GM21576 (cell line): Measurements from ENCODE around the gene PCID2.
"Not testable (repeated sequence)": the region's sequence is repeated elsewhere in the genome, so short reads cannot be mapped to it uniquely, and the experiment has no call there.

Experiments
- ATAC-seq: cut with Tn5 transposase; IDR thresholded peaks from one replicate; pipeline ENCODE4 v1.9.1; 2021; ENCODE audit warnings: mild to moderate bottlenecking, moderate library complexity; ENCODE audit not compliant: unreplicated experiment

Gene PCID2

DNA sequence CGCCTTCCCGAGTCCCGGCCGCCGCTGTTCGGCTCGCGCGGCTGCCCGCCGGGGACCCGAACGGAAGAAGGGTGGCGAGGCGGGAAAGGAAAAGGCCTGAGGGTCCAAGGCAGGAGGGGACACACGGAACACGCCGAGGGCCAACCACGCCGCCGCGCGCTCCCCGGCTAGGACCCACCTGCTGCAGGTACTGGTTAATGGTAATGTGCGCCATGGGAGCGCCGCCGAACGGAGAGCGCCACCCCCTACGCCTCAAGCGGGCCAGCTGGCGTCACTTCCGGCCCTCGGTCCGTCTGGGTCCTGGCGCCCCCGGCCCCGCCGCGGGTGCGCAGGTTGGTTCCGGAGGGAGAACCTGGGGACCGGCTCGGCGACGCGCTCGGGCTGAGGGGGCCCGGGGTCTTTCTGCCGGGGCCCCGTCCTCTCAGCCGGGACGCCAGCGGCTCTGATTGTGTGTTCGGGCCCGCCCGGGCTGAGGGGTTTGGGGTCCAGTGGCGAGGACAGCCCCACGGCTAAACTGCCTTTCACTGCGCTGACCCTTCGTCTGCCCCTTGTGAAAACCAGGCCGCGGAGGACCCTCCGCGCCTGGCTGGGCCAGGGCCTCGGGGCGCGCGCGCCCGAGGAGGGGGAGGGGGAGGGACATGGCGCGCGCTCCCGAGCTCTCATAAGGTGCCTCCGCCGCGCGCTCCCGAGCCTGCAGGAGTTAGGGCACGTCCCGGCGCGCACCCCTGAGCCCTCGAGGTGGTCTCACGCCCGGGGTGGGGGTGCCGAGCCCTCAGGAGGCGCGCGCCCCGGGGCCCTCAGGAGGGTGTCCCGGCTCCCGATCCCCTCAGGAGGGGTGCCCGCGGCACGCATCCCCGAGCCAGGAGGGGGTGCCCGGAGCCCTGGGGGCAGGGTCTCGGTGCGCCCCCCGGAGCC, at the start of gene PCID2:
Gene PCID2 (minus strand): TSS at position 249 of the 915 bp plus-strand sequence. CDS start 35 bp downstream, at position 214.
- ATAC-seq = peak; percentile 78

- not testable (repeated sequence) for ATAC-seq
Measured at GRCh38 chr13:113257908-113258307, 49.4 kb upstream of the PCID2 start.

DNA sequence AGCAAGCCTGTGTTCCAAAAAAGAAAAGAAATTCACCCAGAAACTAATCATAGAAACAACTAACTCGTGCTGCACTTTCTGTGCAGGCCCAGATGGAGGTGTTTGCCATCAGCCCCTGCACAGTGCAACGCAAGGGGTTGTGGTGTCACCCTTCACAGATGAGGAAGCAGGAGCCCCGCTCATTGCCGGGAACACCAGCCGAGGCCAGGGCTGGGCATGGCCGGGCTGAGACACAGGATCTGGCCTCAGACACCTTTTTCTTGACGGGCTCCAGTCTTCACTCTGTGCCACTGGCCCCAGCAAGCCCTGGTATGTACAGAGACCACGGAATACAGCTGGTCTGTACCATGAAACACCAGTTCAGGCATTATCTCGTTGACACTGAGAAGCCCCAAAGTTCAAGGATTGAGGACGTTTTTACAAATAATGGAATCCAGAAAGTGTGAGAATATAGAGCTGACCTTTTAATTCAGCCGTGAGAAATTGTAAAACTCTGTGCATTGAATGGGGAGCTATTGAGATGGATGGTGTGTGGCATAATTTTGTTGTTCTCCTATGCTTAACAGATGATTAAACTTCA, 44.1 kb upstream of the PCID2 start:
- ATAC-seq = no peak

DNA sequence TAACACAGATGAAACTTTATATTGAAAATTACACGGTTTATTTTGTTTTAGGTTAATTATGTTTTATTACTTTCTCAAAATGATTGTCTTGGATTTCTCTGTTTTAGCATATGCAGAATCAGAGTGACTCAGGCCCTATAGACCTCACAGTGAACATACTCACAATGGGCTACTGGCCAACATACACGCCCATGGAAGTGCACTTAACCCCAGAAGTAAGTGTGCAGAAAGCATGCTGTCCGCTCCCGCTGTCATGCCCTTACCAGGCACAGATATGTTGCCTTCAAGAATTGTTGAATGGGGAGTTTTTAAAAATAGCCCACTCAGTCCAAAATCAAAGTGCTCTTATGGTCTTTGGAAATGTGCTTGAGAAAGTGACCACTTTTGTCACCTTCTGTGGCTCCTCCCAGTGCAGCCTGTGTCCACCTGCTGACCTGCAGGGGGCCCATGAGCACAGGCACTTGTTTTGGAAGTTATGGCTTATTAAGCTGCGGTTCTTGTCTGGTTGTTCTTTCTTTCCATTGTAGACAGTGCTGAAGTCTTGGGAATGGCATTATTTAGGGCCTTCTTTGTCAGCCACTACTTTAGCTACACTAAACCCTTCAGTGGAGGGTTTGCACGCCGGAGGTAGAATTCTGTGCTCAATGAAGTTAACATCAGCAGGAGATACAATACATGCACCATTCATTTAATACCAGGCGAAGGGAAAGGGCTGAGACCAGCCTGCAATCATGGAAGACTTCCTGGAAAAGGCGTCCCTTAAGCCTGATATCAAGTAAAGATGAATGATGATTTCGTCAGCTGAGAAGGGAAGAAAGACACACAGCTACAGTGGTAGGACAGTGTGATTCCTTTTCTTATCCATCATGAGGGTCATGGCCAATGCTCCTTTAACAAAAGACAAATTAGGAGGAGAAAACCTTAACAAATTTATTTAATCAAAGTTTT, 37.7 kb upstream of the PCID2 start:
- ATAC-seq = no peak

DNA sequence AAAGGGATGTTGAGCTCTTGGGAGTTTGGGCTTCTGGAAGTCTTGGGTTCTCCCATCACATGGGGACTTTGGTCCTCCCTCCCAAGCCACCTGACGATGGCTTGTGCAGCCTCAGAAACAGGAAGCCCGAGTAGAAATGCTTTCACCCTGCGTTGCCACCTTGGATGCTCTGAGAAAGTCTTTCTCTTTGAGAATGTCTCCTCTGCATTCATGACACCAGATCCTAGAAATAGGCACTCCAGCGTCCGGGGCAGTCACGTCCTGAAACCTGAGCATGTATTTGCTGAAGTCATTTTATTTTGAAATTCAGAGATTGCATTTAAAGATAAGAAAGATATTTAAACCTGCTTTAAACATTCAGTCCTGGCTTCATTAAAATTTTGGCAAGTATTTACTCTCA, 35.4 kb upstream of the PCID2 start:
- ATAC-seq = no peak

- not testable (repeated sequence) for ATAC-seq
Measured at GRCh38 chr13:113241623-113242022, 33.2 kb upstream of the PCID2 start.

DNA sequence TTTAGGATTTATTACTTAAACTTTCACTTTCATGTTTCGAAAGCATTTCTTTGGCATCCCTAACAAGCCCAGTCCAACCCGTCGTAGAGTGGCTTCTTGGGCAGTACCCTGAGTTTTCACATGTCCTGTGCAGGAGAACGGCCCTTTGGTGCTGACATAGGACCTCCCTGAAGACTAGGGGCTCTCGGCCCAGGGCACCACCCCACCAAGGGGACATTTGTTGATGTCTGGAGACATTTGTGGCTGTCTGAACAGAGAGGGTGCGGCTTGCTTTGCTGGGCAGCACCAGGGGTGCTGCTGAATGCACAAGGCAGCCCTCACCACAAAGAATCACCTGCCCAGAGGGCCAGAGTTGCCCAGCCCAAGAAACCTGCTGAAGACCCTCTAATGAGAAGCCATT, 31.5 kb upstream of the PCID2 start:
- ATAC-seq = no peak

DNA sequence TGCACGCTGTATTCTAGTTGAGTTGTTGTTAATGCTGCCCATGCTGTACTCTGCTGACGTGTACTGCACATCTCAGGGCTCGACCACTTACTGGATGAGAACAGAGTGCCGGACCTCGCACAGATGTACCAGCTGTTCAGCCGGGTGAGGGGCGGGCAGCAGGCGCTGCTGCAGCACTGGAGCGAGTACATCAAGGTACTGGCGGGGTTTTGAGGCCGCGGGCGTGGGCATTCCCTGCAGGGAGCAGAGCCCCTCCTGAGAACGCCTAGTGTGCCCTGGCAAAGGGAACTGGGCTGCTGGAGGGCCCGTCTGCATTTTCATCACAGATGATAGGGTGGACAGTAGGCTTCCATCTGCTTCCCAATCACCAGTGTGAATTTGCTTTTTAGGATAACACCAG, 30.9 kb upstream of the PCID2 start:
- no peak for ATAC-seq

DNA sequence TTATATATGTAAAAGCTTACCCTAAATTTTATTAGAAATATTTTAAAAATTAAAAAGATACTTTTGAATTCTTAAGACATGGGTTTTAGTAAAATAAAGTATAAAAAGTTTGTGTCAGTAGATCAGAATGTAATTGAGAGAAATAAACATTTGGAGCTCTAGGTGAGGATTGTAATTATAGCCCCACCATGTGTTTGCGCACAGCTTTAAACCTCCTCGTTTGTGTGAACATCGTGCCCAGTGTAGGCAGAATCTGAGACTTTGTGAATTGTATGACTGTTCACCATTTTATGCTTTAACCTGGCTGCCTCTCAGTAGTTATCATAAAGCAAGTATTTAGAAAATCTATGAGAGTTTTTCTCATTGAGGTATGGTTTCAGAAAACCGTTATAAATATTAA, 30.1 kb upstream of the PCID2 start:
- no peak for ATAC-seq

DNA sequence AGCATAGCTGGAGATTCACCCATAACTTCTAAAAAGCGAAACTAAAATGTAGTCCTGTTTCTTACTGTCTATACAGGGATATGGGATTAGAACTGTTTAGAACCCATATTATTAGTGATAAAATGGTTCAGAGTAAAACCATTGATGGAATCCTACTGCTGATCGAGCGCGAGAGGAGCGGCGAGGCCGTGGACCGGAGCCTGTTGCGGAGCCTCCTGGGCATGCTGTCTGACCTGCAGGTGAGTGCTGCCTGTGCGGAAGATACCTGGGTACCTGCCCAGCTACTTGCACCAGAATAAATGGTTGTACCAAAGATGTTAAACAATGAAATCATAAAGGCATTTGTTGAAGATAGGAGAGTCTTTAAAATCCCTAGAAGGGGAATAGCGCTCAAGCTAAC, 24.6 kb upstream of the PCID2 start:
- no peak for ATAC-seq

DNA sequence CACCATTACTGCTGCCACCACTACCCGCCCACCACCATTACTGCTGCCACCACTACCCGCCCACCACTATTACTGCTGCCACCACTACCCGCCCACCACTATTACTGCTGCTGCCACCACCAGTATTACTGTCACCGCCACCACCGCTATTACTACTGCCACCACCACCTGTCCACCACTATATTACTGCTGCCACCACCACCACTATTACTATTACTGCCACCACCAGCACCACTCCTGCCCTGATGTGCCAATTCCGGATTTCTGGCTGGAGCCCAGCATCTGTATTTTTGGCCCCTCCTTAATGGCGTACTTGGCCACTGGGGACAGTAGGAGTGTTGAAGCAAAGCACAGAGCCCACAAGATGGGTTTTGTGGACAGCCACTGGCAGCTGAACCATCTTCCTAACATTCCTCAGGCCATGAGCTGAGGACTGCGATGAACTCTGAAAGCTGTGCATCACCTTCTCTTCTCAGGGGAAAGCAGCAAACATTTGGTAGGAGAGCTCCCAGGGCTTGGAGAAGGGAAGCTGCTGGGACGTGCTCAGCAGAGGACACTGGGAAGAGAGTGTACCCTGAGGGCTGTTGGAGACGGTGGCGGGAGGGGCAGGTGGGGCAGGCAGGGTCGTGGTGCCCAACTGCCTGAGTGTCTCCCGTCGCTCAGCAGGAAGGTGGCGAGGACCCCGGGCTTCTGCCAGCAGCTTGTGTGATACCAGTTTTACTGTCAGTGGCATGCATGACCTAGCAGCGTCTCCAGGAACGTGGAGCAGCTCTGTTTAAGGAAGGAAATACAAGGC, 23.9 kb upstream of the PCID2 start:
- no peak for ATAC-seq

DNA sequence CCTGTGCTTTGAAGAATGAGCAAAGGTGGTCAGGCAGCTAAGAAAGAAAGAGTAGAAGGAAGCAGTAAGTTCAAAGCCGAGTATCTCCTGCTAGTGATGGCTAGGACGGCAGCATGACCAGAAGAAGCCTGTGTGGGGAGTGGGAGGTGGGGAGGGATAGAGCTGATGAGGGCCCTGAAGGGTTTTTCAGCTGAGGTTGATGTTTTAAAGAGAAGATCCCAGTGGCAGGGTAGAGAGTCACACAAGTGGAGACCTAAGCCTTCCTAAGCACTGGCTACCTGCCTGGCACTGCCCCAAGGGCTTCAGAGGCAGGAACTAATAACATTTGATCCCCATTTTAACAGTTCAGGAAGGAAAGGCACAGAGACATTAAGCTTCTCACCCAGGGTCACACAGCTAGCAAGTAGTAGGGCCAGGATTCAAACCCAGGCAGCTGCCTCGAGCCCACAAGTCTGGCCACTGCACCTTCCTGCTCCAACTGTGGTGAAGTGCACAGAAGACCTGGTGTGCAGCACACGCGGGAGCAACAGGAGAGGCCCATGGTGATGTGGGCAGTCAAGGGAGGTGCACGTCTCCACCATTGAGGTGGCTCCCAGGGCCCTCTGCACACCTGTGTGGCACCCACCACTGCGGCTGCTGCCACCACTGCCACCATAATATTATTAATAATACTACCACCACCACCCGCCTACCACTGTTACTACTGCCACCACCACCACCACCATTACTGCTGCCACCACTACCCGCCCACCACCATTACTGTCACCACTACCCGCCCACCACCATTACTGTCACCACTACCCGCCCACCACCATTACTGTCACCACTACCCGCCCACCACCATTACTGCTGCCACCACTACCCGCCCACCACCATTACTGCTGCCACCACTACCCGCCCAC, 23.1 kb upstream of the PCID2 start:
- ATAC-seq = no peak

DNA sequence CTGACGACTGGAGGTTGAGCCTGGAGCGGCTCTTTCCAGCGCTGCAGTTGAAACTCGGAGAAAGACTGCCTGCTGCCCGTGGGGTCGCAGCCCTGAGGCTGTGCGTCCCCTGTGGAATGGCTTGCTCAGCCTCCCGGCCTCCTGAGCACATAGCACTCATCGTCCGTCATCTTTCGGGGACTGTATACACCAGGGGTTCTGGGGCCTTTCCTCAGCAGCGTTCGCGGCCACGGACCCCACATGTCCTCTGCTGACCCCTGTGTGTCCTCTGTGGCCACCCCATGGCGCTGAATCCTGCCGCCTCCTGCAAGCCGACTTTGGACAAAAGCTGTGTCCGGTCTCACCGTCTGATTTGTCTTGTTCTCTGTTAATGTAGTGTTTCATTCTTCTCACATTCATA, 21.3 kb upstream of the PCID2 start:
- ATAC-seq = no peak

DNA sequence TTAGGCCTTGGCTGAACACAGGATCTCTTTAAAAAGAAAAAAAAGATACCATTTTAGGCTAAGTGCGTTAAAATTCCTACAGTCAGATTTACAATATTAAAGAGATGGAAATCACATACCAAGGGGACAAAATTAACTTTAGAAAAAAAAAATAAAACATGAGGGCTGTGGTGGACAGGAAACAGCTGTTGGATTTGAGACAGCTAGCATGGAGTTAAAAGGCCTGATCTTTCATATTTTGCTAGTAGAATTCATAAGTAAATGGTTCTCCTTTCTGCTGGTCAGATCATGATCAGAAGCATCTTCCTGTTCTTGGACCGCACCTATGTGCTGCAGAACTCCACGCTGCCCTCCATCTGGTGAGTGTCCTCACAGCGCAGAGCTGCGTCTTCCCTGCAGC, 20.7 kb upstream of the PCID2 start:
- ATAC-seq = no peak

DNA sequence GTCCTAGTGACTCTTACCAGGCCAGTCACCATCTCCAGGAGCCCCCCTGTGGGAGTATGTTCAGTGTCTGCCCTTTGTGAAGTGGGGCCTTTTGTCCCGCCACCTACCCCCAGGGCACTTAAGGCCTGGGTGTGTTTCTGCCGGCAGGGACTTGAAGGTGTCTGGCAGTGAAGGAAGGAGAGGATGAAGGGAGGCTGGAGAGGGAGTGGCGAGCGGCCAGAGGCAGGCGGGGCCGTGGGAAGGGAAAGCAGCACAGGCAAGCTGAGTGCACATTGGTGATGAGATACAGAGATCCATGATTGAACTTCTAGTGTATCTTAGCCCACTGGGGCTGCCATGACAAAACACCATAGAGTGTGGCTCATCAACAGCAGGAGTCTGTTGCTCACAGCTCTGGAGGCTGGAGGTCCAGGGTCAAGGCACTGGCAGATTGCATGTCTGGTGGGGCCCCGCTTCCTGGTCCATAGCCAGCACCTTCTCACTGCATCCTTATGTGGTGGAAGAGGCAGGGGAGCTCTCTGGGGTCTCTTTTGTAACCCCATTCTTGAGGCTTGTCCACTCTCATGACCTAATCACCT, 18.5 kb upstream of the PCID2 start:
- ATAC-seq = no peak

DNA sequence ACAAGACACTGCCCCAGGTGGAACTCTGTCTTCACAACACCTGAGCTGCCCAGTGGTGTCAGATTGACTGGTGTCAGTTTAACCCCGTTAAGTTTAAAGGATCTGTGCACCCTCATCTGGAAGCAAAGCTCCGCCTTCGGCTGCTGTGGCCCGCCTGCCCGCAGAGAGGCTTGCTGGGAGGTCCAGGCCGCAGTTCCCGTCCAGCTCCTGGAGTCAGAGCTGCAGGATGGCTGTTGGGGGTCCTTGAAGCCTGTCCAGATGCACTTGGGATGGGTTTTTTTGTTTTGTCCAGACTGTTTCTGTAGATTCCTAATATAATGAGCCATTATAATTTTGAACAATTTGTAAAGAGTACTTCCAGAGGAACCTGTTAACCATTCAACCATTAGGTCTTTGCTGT, 17.0 kb upstream of the PCID2 start:
- no peak for ATAC-seq

- ATAC-seq = no peak
Measured at GRCh38 chr13:113224486-113224885, 16.0 kb upstream of the PCID2 start.

DNA sequence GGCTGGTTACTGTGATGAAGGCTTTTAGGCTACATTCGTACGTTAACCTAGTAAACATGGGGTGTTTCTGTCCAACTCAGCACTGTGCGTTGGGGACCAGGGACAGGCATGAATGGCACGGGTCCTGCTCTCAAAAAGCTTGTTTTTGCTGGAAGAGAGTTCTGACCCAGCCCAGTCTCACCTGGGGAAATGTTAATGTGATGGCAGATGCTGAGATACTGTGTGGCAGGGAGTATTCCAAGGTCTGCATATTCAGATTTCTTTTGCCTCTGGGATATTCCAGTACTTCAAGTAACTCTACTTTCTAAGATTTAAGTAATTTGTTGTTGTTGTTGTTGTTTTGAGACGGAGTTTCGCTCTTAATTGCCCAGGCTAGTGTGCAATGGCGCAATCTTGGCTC, 14.6 kb upstream of the PCID2 start:
- no peak for ATAC-seq

- no peak for ATAC-seq
Measured at GRCh38 chr13:113220877-113221276, 12.4 kb upstream of the PCID2 start.
